B cell (primary cell): ENCODE data around the gene NEK3. TPM values are rescaled to one million over a fixed set of nuclear protein-coding genes. Genes with fewer than 3 reads are reported as not detected.
A peak's percentile ranks its signal among the peaks of the same experiment; 100 is the strongest.
"Not testable (repeated sequence)": the region's sequence is repeated elsewhere in the genome, so short reads cannot be mapped to it uniquely, and the experiment has no call there.

Source experiments
- ATAC-seq: fragments of 200-7000 bp; cut with Tn5 transposase; one replicate; pipeline ENCODE4 v1.10.0; 2021; ENCODE audit warnings: low read depth, mild to moderate bottlenecking, moderate number of reproducible peaks, moderate library complexity
- CTCF ChIA-PET: fragments of 350-600 bp; sonication (Branson Sonifier 250); formaldehyde crosslinking; loops from one replicate; lab custom pipeline; 2021; ENCODE audit warnings: antibody characterized with exemption, inconsistent platforms; lab: Charles Lee
- POLR2A ChIA-PET: fragments of 350-600 bp; sonication (Branson Sonifier 250); formaldehyde crosslinking; loops from one replicate; lab custom pipeline; 2021; ENCODE audit warnings: antibody characterized with exemption; lab: Charles Lee
- DNase-seq: peaks from one replicate; pipeline ENCODE4 v3.0.0; 2013
- H2AFZ ChIP-seq: 2 replicates; pipeline ENCODE4 v1.6.1; 2012; ENCODE audit warnings: mild to moderate bottlenecking, low read depth, low read length; ENCODE audit not compliant: insufficient read depth, poor library complexity, severe bottlenecking
- H3K27ac ChIP-seq, 2 donors: 1 replicate in 1 of 2; 2 replicates in 1 of 2; pipeline ENCODE4 v1.5.1; 2012 to 2013; ENCODE audit warnings: low read length in 2 of 2, mild to moderate bottlenecking in 2 of 2, moderate library complexity in 1 of 2
- H3K27me3 ChIP-seq, 4 experiments: fragments of 200-600 bp in 1 of 4; sonication (generic) in 1 of 4; replicated peaks in 1 of 4; 1 replicate in 2 of 4; 2 replicates in 2 of 4; pipeline versions ENCODE4 v1.6.1 to v1.7.0; 2013 to 2016; ENCODE audit warnings: low read length in 3 of 4, mild to moderate bottlenecking in 2 of 4, mixed read lengths in 1 of 4, moderate library complexity in 1 of 4; ENCODE audit not compliant: insufficient read depth in 4 of 4, control insufficient read depth in 3 of 4; ENCODE audit errors: control extremely low read depth in 1 of 4
- H3K36me3 ChIP-seq, 2 experiments: replicated peaks in 1 of 2; 1 replicate in 1 of 2; 2 replicates in 1 of 2; pipeline versions ENCODE4 v1.6.1 to v1.7.1; 2013; ENCODE audit warnings: low read length in 1 of 2; ENCODE audit not compliant: insufficient read depth in 2 of 2, control insufficient read depth in 1 of 2; ENCODE audit errors: control extremely low read depth in 1 of 2, extremely low read depth in 1 of 2
- H3K4me1 ChIP-seq, 2 donors: fragments of 200-600 bp in 1 of 2; sonication (generic) in 1 of 2; 1 replicate in 1 of 2; 2 replicates in 1 of 2; pipeline versions ENCODE4 v1.5.1 to v1.6.1; 2013 to 2017; ENCODE audit warnings: low read length in 2 of 2; ENCODE audit not compliant: control insufficient read depth in 2 of 2, insufficient read depth in 2 of 2
- H3K4me2 ChIP-seq: replicated peaks from 2 replicates; pipeline ENCODE3; 2012; ENCODE audit warnings: mild to moderate bottlenecking, low read depth, low read length; ENCODE audit not compliant: poor library complexity, severe bottlenecking
- H3K4me3 ChIP-seq, 5 experiments: fragments of 200-600 bp in 1 of 5; sonication (generic) in 1 of 5; 1 replicate in 3 of 5; 2 replicates in 2 of 5; pipeline versions ENCODE4 v1.5.1 to v1.7.0; 2011 to 2016; ENCODE audit warnings: low read length in 4 of 5, mild to moderate bottlenecking in 4 of 5, low read depth in 2 of 5, control low read depth in 1 of 5, moderate library complexity in 1 of 5; ENCODE audit not compliant: insufficient read depth in 1 of 5; ENCODE audit errors: control extremely low read depth in 1 of 5, extremely low read depth in 1 of 5
- H3K79me2 ChIP-seq: fragments of 200-600 bp; sonication (generic); one replicate; pipeline ENCODE4 v1.6.0; 2016; ENCODE audit warnings: low read length; ENCODE audit not compliant: control insufficient read depth, insufficient read depth
- H3K9ac ChIP-seq: fragments of 200-600 bp; sonication (generic); 2 replicates; pipeline ENCODE4 v1.6.1; 2017; ENCODE audit warnings: mild to moderate bottlenecking, low read length, moderate library complexity
- H3K9me3 ChIP-seq, 3 donors: one replicate each; pipeline versions ENCODE4 v1.6.1 to v1.7.1; 2013; ENCODE audit warnings: low read length in 2 of 3; ENCODE audit not compliant: control insufficient read depth in 2 of 3, insufficient read depth in 1 of 3; ENCODE audit errors: control extremely low read depth in 1 of 3
- H4K20me1 ChIP-seq: 2 replicates; pipeline ENCODE4 v1.6.0; 2012; ENCODE audit warnings: mild to moderate bottlenecking, low read length; ENCODE audit not compliant: insufficient read depth, control insufficient read depth, poor library complexity, severe bottlenecking
- H3K27ac Mint-ChIP-seq: one replicate; pipeline ENCODE4 v1.8.0; 2021; ENCODE audit warnings: mixed read lengths
- H3K27me3 Mint-ChIP-seq: one replicate; pipeline ENCODE4 v1.8.0; 2021; ENCODE audit warnings: mixed read lengths
- H3K4me1 Mint-ChIP-seq: one replicate; pipeline ENCODE4 v1.8.0; 2021; ENCODE audit warnings: mixed read lengths
- H3K4me3 Mint-ChIP-seq: one replicate; pipeline ENCODE4 v1.8.0; 2021; ENCODE audit warnings: mixed read lengths
- H3K9me3 Mint-ChIP-seq: one replicate; pipeline ENCODE4 v1.8.0; 2022; ENCODE audit warnings: mixed read lengths; ENCODE audit not compliant: insufficient read depth
- CTCF ChIP-seq: fragments of 200-600 bp; IDR thresholded peaks from one replicate; pipeline ENCODE4 v1.8.0; 2022; ENCODE audit warnings: antibody characterized with exemption, mild to moderate bottlenecking
- WGBS: methylation state at CpG from one replicate; pipeline ENCODE4 v1.1.5; 2013; ENCODE audit warnings: missing lambda C conversion rate; ENCODE audit not compliant: insufficient coverage; 5-methylcytosine and 5-hydroxymethylcytosine counted together
- intact Hi-C: fragments of 100-400 bp; cut with micrococcal nuclease; formaldehyde crosslinking; loops from one replicate; pipeline ENCODE4 v1.10.0; 2022
- polyA plus RNA-seq: library from polyadenylated mRNA; depleted of rRNA; stranded (reverse); fragments of >200 nt; gene quantifications from 2 replicates; pipeline ENCODE4 v1.2.3, GENCODE V29; 2012
- total RNA-seq, 2 donors: library from RNA; stranded (reverse); fragments of 120-200 nt in 1 of 2; gene quantifications; 1 replicate in 1 of 2; 2 replicates in 1 of 2; pipeline versions ENCODE4 v1.2.3 to v1.2.4, GENCODE V29; 2013 to 2022

The NEK3 gene
- total and polyA plus RNA-seq, 2 donors (not counting 1 experiment from before 2014, with no cell fraction given) = 6.0 to 12.6 TPM

GRCh38 chr13:52194184-52194868 is 34.9 kb upstream of the NEK3 start:
- Histone ChIP-seq H3K79me2 (peaks cover 7% of the 10 kb centered on the region), H3K4me2 (peak overlapping the region; percentile 81), H3K27ac (peak overlapping the region; percentile 57 to 75), H3K27me3 (no peaks in the 10 kb centered on the region), H2AFZ (peak overlapping the region; percentile 96), H3K9ac (peak overlapping the region; percentile 83), H3K9me3 (peaks cover 0 to 7% (median 0%) of the 10 kb centered on the region in 3 donors), H4K20me1 (no peaks in the 10 kb centered on the region), H3K36me3 (no peaks in the 10 kb centered on the region), H3K4me1 (peaks cover 8 to 16% of the 10 kb centered on the region in 2 donors), H3K4me3 (peak overlapping the region; percentile 69 to 97 (median 95))
- no peaks in the 10 kb centered on the region for H3K27me3 Mint-ChIP-seq
- CTCF ChIA-PET = interaction anchor here (0.8 to 3.2 kb wide), 3 partner anchors 39 to 379 kb away, joined by 3 to 17 read pairs (median 3); partner anchors contain the start of gene VPS36
- DNase-seq (peak; percentile 91), ATAC-seq (peak; percentile 84)
- POLR2A ChIA-PET = interaction anchor here (0.6 to 1.5 kb wide), 5 partner anchors 21 to 741 kb away, joined by 3 to 5 read pairs (median 3); partner anchors contain the start of genes ALG11, INTS6 and VPS36
- under 1% methylated on average over 40 of the region's 47 CpGs for WGBS
- peaks cover 21% of the 10 kb centered on the region for H3K4me1 Mint-ChIP-seq
- no peaks in the 10 kb centered on the region for H3K9me3 Mint-ChIP-seq
- intact Hi-C loops = loop anchor here (1.0 to 10.0 kb wide), 4 partner anchors 182 to 742 kb away; partner anchors contain the start of genes ALG11, CKAP2, INTS6 and WDFY2
- H3K4me3 Mint-ChIP-seq = peak overlapping the region; percentile 99
- TF ChIP-seq CTCF = no peak
- H3K27ac Mint-ChIP-seq = peak overlapping the region; percentile 98

DNA sequence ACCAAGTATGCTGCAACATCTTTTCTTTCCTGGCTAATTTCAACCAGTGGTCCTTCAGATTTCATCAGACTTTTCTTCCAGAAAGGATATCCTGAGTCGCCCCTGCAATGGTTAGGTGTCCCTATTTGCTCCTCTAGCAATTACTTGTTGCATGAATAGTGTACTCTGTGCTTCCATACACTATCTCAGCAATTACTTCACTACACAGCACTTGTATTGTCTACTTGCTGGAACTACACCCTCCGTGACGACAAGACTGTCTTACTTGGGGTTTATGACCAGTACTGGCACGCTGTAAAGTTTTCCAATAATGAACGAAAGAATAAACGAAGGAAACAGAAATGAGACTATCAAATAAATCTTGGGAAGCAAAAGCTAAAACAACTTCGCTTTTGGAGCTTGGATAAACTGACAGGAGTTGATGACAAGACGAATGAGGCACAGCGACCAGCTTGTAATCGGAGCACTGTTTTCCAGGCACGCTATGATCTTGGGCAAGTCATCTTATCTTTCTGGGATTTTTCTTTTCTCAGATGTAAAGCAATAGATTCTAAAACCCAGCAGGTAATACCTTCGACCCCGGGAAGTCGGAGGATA is 34.3 kb upstream of the NEK3 start:
- not testable (repeated sequence) for ATAC-seq, H3K27me3 ChIP-seq, H3K36me3 ChIP-seq, H4K20me1 ChIP-seq, H3K9me3 ChIP-seq, H3K79me2 ChIP-seq, H3K27me3 Mint-ChIP-seq, H3K9me3 Mint-ChIP-seq
- Histone ChIP-seq H3K27ac (peak overlapping the region; percentile 22 to 75), H2AFZ (peak overlapping the region; percentile 96), H3K4me1 (peaks cover 8 to 16% of the 10 kb centered on the region in 2 donors), H3K4me2 (peak overlapping the region; percentile 81), H3K9ac (peak overlapping the region; percentile 83), H3K4me3 (peak overlapping the region; percentile 69 to 97 (median 95))
- POLR2A ChIA-PET = interaction anchor here (1.0 to 1.5 kb wide), 3 partner anchors 20 to 741 kb away, joined by 3 to 5 read pairs (median 5); partner anchors contain the start of genes INTS6 and VPS36
- under 1% methylated on average over 14 of the region's 14 CpGs for WGBS
- H3K4me1 Mint-ChIP-seq = peaks cover 21% of the 10 kb centered on the region
- intact Hi-C loops = loop anchor here (1.0 to 10.0 kb wide), 4 partner anchors 181 to 741 kb away; partner anchors contain the start of genes ALG11, CKAP2, INTS6 and WDFY2
- DNase-seq = peak; percentile 30
- peak overlapping the region; percentile 98 for H3K27ac Mint-ChIP-seq
- peak overlapping the region; percentile 99 for H3K4me3 Mint-ChIP-seq
- CTCF ChIA-PET = interaction anchor here (0.8 to 3.2 kb wide), 2 partner anchors 257 to 378 kb away, joined by 3 to 17 read pairs; partner anchors contain the start of gene VPS36

DNA sequence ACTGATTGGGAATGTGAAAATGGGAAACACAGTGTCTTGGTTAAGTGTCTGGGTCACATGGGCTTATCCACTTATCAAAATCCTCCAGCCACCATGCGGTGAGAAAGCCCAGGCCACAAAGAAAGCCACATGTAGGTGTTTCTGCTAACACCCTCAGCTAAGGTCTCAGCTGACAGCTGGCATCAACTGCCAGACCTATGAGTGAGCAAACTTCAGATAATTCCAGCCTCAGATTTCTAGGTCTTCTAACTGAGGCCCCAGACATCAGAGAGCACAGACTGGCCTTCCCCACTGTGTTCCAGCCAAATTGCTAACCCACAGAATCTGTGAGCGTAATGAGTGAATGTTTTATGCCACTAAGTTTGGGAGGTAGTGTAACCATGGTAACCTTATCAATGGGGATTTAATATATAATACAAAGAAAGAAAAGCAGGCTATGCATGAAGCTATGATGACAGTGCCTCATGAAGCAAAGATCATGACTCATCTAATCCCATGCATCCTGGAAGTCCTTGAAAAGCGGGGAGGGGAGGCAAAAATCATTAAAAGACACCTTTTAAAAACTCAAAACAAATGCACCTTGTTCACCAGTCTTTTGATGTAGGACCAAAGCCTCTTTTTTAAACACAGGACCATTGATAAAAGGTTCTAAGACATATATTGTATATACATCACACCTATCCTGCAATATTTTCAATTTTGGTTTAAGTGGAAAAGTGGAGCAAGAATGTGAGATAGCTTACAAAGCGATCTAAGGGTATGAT is 28.2 kb upstream of the NEK3 start:
- CTCF ChIA-PET, DNase-seq, H3K4me3 ChIP-seq, POLR2A ChIA-PET, H3K9me3 Mint-ChIP-seq, H2AFZ ChIP-seq, H3K4me1 Mint-ChIP-seq, ATAC-seq, H3K79me2 ChIP-seq, H4K20me1 ChIP-seq, intact Hi-C loops, H3K9ac ChIP-seq, H3K9me3 ChIP-seq, H3K27me3 ChIP-seq, H3K27ac ChIP-seq, H3K4me3 Mint-ChIP-seq, H3K27me3 Mint-ChIP-seq, H3K27ac Mint-ChIP-seq, H3K4me1 ChIP-seq, H3K4me2 ChIP-seq: not testable (repeated sequence)
- H3K36me3 ChIP-seq = peaks cover 3 to 15% of the 10 kb centered on the region in 2 experiments
- no CpG with 5 or more reads among the region's 4 CpGs for WGBS
